ENCODE data around the gene LRRFIP1. TPM values are rescaled to one million over a fixed set of nuclear protein-coding genes. Genes with fewer than 3 reads are reported as not detected.

The LRRFIP1 gene
- polyA plus RNA-seq, 1 donor from 2014 or later: 123 TPM

DNA sequence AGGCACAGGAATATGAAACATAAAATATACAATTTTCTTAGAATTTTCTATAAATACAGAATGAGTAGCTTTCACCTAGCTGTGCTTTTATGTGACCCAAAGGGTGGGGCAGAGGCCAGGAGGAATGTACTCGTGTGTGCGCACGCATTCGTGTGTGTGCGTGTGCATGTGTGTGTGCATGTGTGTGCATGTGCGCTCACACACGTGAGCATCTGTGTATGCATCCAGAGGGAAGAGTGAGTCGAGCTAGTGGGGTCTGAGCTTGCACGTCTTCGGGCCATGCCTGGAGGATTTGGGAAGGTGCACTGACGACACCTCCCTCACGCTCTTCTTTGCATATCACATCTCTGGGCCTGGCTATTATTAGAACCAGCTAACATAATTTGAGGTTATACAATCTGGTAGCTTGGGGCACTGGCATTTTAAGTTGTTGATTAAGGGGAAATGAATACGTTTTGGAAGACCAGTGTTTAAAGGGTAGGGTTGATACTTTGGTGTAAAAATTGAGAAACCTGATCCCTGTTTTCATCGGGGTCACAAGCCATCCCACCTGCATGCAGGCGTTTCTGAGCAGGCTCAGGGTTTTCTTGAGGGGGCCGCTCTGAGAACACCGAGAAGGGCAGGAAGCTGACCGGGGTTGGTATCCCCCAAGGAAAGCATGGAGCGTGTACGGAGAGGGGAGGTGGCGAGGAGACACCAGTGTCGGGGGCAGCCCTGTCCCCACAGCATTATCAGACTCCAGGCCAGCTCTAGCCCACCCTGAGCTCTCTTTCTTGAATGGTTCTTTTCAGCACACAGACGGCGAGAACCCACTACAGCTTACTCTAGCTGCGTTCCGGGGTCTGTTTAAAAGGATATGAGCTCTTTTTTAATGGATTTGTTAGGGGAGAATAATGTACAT is 85.3 kb downstream of the LRRFIP1 start:
- H3K4me1 Mint-ChIP-seq: peaks cover 26 to 38% (median 35%) of the 10 kb centered on the region in 3 donors
- H3K4me3 Mint-ChIP-seq: no peak overlapping the region
- no peaks in the 10 kb centered on the region for H3K27me3 Mint-ChIP-seq
- H3K27ac Mint-ChIP-seq: peak overlapping the region; percentile 39 to 86 (median 84)
- H3K36me3 Mint-ChIP-seq: no peaks in the 10 kb centered on the region
- no peaks in the 10 kb centered on the region for H3K9me3 Mint-ChIP-seq

DNA sequence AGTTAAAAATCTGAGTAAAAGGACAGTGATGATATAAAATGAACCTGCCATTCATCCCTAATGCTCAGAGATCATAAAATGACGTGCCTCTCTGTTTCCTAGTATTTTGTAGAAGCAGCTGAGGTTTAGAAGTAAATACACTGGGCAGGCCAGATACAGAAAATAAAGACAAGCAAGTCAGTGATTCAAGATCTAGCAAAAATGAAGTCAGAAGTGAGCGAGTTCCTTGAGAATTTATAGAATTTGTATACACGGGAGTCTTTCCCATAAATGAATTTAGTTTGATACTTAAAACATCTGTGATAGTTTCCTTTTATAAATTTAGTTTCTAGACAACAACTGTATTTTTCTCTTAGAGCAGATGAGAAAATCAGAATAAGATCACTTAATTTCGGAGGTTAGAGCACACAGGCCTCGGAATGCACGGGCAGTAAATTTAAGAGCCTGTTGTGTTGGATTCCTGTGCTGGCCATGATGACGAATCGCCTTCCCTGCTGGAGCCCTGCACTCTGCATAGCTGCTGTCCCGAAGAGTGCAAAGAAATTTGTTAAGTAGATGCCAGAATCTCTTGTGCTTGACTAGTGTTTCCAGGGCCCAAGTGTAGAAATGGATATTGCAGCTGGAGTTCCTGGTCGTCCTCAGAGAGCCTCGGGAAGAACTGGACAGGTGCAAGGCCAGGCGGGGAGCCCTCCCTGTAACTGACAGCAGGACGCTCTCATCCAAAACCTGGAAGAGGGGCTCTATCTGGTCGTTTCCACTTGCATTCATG is 87.5 kb downstream of the LRRFIP1 start:
- Mint-ChIP-seq H3K27ac (peak overlapping the region in 2 of 3 donors; percentile 14 to 48), H3K4me1 (peaks cover 27 to 44% (median 36%) of the 10 kb centered on the region in 3 donors), H3K4me3 (no peak overlapping the region), H3K27me3 (no peaks in the 10 kb centered on the region), H3K36me3 (no peaks in the 10 kb centered on the region), H3K9me3 (no peaks in the 10 kb centered on the region)

DNA sequence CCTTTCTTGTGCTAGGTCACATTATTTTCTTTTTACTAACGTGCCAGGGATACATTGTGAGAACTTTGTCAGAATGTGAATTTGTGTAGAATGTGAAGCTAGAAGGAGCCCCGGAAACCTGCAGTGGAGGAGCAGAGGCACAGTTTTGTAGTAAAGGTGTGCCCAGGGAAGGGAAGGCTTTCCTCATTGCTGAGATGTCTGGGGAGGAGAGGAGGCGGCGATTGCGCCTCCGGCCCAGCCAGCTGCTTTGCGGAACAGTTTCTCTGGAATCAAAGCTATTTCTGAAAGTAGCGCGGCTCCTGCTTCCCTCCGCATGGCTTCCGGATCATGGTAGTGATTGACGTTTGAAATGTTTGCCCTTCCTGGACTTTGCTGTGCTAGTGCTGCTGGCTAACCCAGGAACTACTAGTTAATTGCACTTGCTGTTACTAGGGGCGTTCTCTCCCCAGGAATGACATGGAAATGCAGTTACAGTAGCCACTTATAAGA is 88.1 kb downstream of the LRRFIP1 start:
- H3K9me3 Mint-ChIP-seq: no peaks in the 10 kb centered on the region
- peaks cover 27 to 44% (median 36%) of the 10 kb centered on the region in 3 donors for H3K4me1 Mint-ChIP-seq
- peak overlapping the region in 2 of 3 donors; percentile 32 to 34 for H3K27ac Mint-ChIP-seq
- H3K4me3 Mint-ChIP-seq: no peak overlapping the region
- no peaks in the 10 kb centered on the region for H3K27me3 Mint-ChIP-seq
- H3K36me3 Mint-ChIP-seq: no peaks in the 10 kb centered on the region

DNA sequence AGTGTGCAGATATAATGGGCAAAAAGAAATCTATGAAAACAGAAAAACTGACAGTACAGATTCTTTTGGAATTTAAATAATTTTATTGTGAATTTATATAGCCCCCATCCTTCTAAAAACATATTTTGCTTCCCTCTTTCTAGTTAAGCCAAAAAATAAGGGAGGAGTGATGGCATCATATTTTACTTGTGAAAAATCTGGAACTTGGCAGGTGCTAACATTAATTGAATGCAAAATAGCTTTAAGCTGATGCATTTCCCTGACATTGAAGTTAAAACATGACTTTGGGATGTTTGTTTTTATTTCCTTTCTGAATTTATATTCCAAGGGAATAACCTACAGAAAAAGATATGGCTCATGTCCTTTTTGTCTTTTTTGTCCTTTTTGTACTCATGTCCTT is 88.6 kb downstream of the LRRFIP1 start:
- Mint-ChIP-seq H3K27ac (peak overlapping the region in 2 of 3 donors; percentile 31 to 34), H3K27me3 (no peaks in the 10 kb centered on the region), H3K36me3 (no peaks in the 10 kb centered on the region), H3K4me3 (peak overlapping the region in 1 of 4 donors; percentile 28), H3K4me1 (peaks cover 27 to 44% (median 39%) of the 10 kb centered on the region in 3 donors), H3K9me3 (no peaks in the 10 kb centered on the region)

DNA sequence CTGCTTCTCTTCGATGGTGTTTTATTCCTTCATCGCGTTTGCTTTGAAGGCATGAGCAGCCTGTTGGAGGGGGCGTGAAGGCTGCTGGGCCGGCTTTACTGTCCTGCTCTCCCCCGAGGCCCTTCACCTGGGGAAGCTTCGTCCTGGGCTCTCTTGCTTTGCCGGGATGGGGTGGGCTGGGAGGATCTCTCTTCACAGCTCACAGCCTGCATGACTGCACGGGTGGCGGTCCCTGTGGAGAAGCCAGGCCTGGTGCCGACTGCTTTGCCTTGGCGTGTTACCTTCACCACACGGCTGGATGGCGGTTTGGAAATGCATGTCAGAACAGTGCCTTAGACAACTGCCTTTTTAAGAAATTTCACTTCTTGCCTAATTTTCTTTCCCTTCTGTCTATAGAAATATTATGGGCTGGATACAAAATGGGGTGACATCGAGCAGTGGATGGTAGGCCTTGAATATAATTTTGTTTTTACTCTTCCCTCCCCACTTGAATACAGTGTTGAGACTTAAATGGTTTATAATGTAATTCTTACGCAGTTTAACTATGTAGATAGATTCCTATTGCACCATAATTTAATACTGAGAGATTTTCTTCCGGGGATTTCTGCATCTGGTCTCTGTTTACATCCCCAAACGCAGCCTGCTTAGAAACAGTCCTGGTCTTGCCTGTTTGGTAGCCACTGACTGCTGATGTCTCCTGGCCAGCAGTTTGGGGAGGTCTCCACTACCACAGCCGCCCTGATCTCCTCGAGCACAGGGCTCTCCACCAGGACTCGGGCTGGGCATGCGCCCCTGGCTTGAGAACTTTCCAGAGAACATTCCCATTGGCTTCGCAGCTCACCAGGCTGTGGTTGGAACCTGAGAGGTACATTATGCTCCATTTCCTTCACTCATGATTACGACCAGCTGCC is 90.2 kb downstream of the LRRFIP1 start:
- Mint-ChIP-seq H3K27ac (peak overlapping the region in 2 of 3 donors; percentile 45 to 62), H3K9me3 (no peaks in the 10 kb centered on the region), H3K4me3 (peak overlapping the region in 1 of 4 donors; percentile 43), H3K27me3 (no peaks in the 10 kb centered on the region), H3K4me1 (peaks cover 27 to 49% (median 36%) of the 10 kb centered on the region in 3 donors), H3K36me3 (no peaks in the 10 kb centered on the region)

DNA sequence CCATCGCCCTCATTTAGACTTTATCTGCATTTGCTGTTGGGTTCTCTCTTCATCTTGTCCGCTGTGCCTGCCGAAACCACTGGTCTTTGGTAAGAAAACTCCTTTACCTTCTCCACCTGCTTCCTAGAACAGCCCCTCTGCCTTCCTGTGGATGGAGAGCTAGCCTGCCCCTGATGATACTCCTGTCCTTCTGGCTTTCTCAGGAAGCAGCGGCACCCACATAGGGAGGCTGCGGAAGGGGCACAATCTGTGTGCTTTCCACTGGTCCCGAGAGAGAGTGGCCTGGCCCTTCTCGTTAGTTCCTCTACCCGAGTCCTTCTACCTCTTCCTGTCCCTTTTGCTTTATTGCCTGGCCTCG is 90.9 kb downstream of the LRRFIP1 start:
- no peak overlapping the region for H3K4me3 Mint-ChIP-seq
- H3K36me3 Mint-ChIP-seq: no peaks in the 10 kb centered on the region
- peak overlapping the region in 1 of 3 donors; percentile 69 for H3K27ac Mint-ChIP-seq
- H3K9me3 Mint-ChIP-seq: no peaks in the 10 kb centered on the region
- H3K27me3 Mint-ChIP-seq: no peaks in the 10 kb centered on the region
- peaks cover 22 to 45% (median 33%) of the 10 kb centered on the region in 3 donors for H3K4me1 Mint-ChIP-seq

DNA sequence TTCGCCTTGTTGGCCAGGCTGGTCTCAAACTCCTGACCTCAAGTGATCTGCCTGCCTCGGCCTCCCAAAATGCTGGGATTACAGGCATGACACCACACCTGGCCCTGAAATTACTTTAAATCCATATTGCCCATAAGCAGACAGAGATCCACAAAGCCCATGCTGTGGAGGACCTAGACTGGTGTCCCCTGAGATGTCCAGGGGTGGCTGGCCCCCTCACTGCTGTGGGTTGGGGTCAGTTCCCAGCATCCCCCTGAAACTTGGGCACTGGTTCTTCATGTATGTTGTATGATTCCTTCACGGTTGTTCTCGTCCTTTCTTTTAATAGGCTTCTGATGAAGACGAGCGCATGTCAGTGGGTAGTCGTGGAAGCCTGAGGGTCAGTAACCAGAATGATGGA is 93.1 kb downstream of the LRRFIP1 start:
- no peaks in the 10 kb centered on the region for H3K9me3 Mint-ChIP-seq
- no peak overlapping the region for H3K4me3 Mint-ChIP-seq
- peaks cover 17 to 44% (median 35%) of the 10 kb centered on the region in 3 donors for H3K4me1 Mint-ChIP-seq
- H3K27ac Mint-ChIP-seq: no peak overlapping the region
- no peaks in the 10 kb centered on the region for H3K36me3 Mint-ChIP-seq
- no peaks in the 10 kb centered on the region for H3K27me3 Mint-ChIP-seq

DNA sequence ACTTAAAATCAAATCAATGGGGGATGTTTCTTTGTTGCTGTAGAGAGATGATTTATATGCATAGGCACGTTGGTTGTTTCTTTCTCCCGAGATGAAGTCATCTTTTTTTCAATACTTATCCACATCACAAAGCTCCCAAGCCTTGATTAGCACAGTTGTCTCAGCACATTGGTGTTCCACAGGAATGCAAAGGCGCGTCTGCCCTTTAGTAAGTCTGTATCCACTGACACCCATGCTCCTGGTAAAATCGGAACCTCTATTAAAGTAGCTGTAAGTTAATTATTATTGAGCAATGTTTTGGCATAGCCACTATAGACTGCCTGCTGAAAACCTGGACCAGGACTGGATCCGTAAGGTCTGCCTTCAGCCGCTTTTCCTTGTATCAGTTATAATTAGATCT is 93.6 kb downstream of the LRRFIP1 start:
- no peaks in the 10 kb centered on the region for H3K36me3 Mint-ChIP-seq
- no peaks in the 10 kb centered on the region for H3K27me3 Mint-ChIP-seq
- H3K27ac Mint-ChIP-seq: no peak overlapping the region
- peaks cover 16 to 46% (median 32%) of the 10 kb centered on the region in 3 donors for H3K4me1 Mint-ChIP-seq
- no peak overlapping the region for H3K4me3 Mint-ChIP-seq
- H3K9me3 Mint-ChIP-seq: no peaks in the 10 kb centered on the region

DNA sequence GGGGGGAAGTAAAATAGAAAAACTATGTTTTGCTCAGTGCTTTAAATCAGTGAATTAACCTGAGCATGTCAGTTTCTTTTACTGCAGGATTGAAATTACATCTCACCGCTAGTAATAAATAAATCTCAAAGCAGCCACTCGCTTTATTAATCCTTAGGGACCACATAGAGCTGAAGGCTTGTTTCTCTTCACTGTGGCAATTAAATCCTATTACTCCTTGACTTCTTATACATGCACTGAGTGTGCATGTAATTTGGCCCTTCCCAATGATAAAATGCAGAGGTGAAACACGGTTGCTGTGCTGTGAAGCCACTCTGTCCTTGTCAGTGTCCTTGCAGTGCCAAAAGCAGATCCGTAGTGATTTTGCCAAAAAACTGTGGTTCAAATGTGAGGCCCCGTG is 94.1 kb downstream of the LRRFIP1 start:
- Mint-ChIP-seq H3K4me3 (peak overlapping the region in 1 of 4 donors; percentile 37), H3K9me3 (no peaks in the 10 kb centered on the region), H3K27ac (peak overlapping the region in 1 of 3 donors; percentile 70), H3K36me3 (no peaks in the 10 kb centered on the region), H3K4me1 (peaks cover 16 to 46% (median 29%) of the 10 kb centered on the region in 3 donors), H3K27me3 (no peaks in the 10 kb centered on the region)

DNA sequence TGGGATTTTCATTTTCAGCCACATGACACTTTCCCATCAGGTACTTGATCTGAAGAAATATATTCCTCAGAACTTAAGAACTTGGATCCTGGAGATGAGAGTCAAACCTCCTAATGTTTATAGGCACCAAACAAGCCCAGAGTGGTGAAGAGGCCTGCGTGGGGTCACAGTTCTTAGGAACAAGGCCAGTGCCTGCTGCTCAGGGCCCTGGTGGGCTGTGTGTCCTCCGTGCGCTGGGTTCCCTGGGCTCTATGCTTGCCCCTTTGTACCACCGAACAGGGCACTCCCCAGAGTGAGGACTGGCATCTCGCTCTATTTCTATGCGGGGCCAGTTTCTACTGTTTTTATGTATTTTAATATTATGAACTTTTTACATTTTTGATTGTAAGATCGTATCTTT is 95.2 kb downstream of the LRRFIP1 start:
- H3K4me3 Mint-ChIP-seq: no peak overlapping the region
- peak overlapping the region in 1 of 3 donors; percentile 70 for H3K27ac Mint-ChIP-seq
- H3K9me3 Mint-ChIP-seq: no peaks in the 10 kb centered on the region
- H3K27me3 Mint-ChIP-seq: no peaks in the 10 kb centered on the region
- no peaks in the 10 kb centered on the region for H3K36me3 Mint-ChIP-seq
- peaks cover 17 to 49% (median 30%) of the 10 kb centered on the region in 3 donors for H3K4me1 Mint-ChIP-seq

DNA sequence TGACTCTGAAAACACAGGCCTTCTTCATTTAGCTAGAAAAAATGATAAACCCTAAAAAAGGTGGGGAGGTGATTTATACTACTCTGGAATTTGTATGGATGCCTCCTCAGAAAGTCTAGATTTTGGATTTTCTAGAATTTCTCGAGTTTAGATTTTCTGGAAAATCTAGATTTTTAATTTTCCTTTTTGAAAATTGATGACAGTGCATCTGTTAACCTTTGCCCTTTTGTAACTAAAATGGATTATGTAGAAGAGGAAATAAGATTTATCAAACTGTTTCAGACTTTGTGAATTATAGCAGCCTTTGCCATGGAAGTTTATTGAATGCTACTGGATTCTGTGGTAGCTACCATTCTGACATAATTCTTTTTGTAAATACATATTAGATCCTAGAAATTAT is 95.6 kb downstream of the LRRFIP1 start:
- no peaks in the 10 kb centered on the region for H3K36me3 Mint-ChIP-seq
- peaks cover 17 to 51% (median 31%) of the 10 kb centered on the region in 3 donors for H3K4me1 Mint-ChIP-seq
- no peaks in the 10 kb centered on the region for H3K27me3 Mint-ChIP-seq
- peak overlapping the region in 1 of 3 donors; percentile 83 for H3K27ac Mint-ChIP-seq
- no peak overlapping the region for H3K4me3 Mint-ChIP-seq
- no peaks in the 10 kb centered on the region for H3K9me3 Mint-ChIP-seq

DNA sequence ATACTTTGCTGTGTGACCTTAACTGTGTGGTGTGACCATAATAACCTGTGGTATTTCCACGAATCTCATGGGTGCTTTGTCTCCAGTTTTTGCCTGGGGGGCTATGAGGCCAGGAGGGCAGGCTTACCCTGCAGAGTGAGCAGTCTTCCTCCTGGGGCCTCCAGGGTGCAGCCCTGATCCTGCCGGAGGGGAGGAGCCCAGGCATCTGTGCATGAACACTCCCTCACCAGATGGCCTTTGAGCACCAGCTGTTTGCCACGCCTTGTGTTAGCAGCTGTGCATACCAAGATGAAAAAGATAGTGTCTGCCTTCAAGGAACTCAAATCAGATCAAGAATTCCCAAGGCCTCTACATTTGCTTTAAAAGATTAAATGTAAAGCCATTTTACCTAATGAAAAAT is 96.2 kb downstream of the LRRFIP1 start:
- peak overlapping the region in 1 of 4 donors; percentile 17 for H3K4me3 Mint-ChIP-seq
- H3K9me3 Mint-ChIP-seq: no peaks in the 10 kb centered on the region
- H3K36me3 Mint-ChIP-seq: no peaks in the 10 kb centered on the region
- no peaks in the 10 kb centered on the region for H3K27me3 Mint-ChIP-seq
- H3K27ac Mint-ChIP-seq: peak overlapping the region in 1 of 3 donors; percentile 83
- peaks cover 19 to 48% (median 31%) of the 10 kb centered on the region in 3 donors for H3K4me1 Mint-ChIP-seq

DNA sequence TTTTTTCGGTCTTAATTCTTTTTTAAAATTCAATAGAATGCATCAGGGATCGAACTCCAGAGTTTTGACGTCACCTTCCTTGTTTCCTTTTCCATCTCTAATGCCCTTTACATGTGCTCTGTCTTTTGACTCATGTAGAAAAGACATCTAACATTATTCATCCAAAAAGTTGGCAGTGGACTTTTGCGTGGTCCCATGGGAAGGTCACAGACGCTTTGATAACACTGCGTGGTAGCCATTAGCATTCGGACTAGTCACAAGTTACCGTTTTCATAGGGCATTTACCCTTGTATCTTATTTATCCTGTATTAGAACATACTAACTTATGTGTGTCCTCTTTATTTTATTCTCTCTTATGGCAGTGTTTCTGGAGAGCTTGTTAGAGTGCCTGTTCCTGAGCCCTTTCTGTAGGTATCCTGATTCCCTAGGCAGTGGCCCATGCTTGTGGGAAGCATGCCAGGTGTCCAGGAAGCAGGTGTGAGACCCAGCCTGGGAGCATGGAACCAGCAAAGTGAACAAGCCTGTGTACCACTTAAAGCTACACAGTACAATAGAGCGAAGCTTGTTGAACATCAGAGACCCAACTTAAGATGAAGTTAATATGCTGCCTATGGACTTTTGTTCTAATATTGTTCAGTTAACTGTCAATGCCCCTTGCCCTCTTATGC is 97.6 kb downstream of the LRRFIP1 start:
- H3K4me3 Mint-ChIP-seq: no peak overlapping the region
- H3K27ac Mint-ChIP-seq: peak overlapping the region in 2 of 3 donors; percentile 50 to 83
- H3K36me3 Mint-ChIP-seq: no peaks in the 10 kb centered on the region
- H3K27me3 Mint-ChIP-seq: no peaks in the 10 kb centered on the region
- H3K9me3 Mint-ChIP-seq: no peaks in the 10 kb centered on the region
- H3K4me1 Mint-ChIP-seq: peaks cover 19 to 42% (median 31%) of the 10 kb centered on the region in 3 donors

DNA sequence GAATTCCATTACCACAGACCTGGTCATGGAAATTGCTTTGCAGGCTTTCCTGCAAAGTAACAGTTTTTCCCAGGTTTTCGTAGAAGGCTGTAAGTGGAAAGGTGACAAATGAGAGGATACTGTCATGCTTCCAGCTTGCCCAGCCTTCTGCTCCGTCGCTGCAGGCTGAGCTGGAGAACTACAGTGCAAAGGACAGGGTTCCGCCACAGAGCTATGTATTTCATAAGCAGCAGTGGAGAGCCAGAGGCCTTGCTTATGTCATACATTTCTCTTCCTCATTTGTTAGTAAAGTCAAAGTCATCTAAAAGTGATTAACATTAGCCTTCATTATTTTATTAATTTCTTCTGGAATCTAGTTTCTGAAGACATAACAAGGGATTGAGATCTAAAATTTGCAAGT is 98.3 kb downstream of the LRRFIP1 start:
- H3K27me3 Mint-ChIP-seq: no peaks in the 10 kb centered on the region
- H3K36me3 Mint-ChIP-seq: no peaks in the 10 kb centered on the region
- peaks cover 19 to 42% (median 36%) of the 10 kb centered on the region in 3 donors for H3K4me1 Mint-ChIP-seq
- H3K9me3 Mint-ChIP-seq: no peaks in the 10 kb centered on the region
- no peak overlapping the region for H3K27ac Mint-ChIP-seq
- H3K4me3 Mint-ChIP-seq: no peak overlapping the region

Measured in IgD-negative memory B cell (primary cell).